Measurements from ENCODE around the gene CDK14. TPM values are rescaled to one million over a fixed set of nuclear protein-coding genes. Genes with fewer than 3 reads are reported as not detected.

CDK14 gene
- total RNA-seq, 1 donor from 2014 or later = 52.3 TPM

DNA sequence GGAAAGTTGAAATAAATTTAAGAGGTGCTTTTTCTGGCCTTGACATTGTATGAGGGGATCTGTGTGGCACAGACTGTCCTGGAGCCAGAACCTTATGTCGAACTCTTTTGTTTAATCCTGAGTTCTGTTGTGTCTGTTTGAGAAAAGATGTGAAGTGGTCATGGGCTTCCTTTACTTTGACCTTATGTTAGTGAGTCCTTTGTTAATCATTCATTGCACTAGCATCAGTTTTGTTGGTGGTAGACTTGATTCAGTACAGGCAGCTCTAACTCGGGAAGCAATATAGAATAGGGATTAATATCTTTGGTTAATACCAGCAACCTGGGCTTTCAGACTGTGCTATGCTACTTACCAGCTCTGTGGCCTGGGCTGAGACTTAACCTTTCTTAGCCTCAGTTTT, 544.2 kb downstream of the CDK14 start:
- Histone ChIP-seq H3K4me2 (no peak overlapping the region), H3K4me1 (peaks cover 62% of the 10 kb centered on the region), H3K36me3 (no peaks in the 10 kb centered on the region), H3K27ac (no peak overlapping the region), H2AFZ (replicated peaks) (no peak overlapping the region), H3F3A (ENCODE audit: low read depth) (peaks cover 25% of the 10 kb centered on the region), H3K9ac (no peak overlapping the region), H3K79me2 (ENCODE audit: low read depth) (no peaks in the 10 kb centered on the region), H3K4me3 (no peak overlapping the region), H3K27me3 (no peaks in the 10 kb centered on the region), H4K20me1 (ENCODE audit: low read depth) (no peaks in the 10 kb centered on the region), H3K9me3 (ENCODE audit: low read depth) (no peaks in the 10 kb centered on the region)
- Mint-ChIP-seq H3K4me1 (peaks cover 61% of the 10 kb centered on the region), H3K36me3 (peaks cover 12% of the 10 kb centered on the region), H3K27ac (no peak overlapping the region), H3K4me3 (no peak overlapping the region), H3K27me3 (ENCODE audit: insufficient read depth, low read depth) (peaks cover 7% of the 10 kb centered on the region), H3K9me3 (peaks cover 5% of the 10 kb centered on the region)
- no peak for DNase-seq (ENCODE audit: low spot score)
- TF ChIP-seq EZH2phosphoT487 (IDR thresholded peaks at IDR 0.05) = no peak
- TF ChIP-seq EZH2 (IDR thresholded peaks at IDR 0.05) = no peak
- TF ChIP-seq, protein P1, sequence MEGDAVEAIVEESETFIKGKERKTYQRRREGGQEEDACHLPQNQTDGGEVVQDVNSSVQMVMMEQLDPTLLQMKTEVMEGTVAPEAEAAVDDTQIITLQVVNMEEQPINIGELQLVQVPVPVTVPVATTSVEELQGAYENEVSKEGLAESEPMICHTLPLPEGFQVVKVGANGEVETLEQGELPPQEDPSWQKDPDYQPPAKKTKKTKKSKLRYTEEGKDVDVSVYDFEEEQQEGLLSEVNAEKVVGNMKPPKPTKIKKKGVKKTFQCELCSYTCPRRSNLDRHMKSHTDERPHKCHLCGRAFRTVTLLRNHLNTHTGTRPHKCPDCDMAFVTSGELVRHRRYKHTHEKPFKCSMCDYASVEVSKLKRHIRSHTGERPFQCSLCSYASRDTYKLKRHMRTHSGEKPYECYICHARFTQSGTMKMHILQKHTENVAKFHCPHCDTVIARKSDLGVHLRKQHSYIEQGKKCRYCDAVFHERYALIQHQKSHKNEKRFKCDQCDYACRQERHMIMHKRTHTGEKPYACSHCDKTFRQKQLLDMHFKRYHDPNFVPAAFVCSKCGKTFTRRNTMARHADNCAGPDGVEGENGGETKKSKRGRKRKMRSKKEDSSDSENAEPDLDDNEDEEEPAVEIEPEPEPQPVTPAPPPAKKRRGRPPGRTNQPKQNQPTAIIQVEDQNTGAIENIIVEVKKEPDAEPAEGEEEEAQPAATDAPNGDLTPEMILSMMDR (IDR thresholded peaks at IDR 0.05) = no peak

DNA sequence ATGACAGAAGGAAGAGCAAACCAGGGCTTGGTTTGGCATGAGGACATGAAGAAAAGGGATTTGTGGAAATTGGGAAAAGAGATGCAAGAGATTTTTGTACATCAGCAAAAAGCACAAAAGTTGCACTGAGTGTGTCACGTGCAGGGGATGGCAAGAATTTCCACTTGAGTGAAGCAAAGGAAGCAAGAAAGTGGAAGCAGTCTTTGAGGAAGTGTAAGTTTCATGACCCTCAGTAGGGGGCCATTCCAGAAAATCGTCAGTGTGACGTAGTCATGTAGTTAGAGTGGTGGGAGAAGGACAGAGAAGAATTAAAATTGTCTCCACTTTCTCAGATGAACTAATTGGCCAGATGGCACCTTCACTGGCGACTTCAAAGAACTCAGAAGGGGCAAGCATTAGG, 544.9 kb downstream of the CDK14 start:
- Mint-ChIP-seq H3K36me3 (peaks cover 13% of the 10 kb centered on the region), H3K4me1 (peaks cover 54% of the 10 kb centered on the region), H3K4me3 (peak overlapping the region; percentile 11), H3K27ac (no peak overlapping the region), H3K27me3 (ENCODE audit: insufficient read depth, low read depth) (peaks cover 6% of the 10 kb centered on the region), H3K9me3 (peaks cover 5% of the 10 kb centered on the region)
- no peak overlapping the region for H2AFZ ChIP-seq (replicated peaks)
- no peaks in the 10 kb centered on the region for H3K79me2 ChIP-seq (ENCODE audit: low read depth)
- H3K9me3 ChIP-seq (ENCODE audit: low read depth) = no peaks in the 10 kb centered on the region
- TF ChIP-seq, protein P1 (IDR thresholded peaks at IDR 0.05) = no peak
- TF ChIP-seq EZH2 (IDR thresholded peaks at IDR 0.05) (no peak), EZH2phosphoT487 (IDR thresholded peaks at IDR 0.05) (no peak)
- no peaks in the 10 kb centered on the region for H3K27me3 ChIP-seq
- no peak overlapping the region for H3K9ac ChIP-seq
- no peak overlapping the region for H3K4me3 ChIP-seq
- H3K4me2 ChIP-seq = peak overlapping the region; percentile 19
- peak; percentile 18 for DNase-seq (ENCODE audit: low spot score)
- no peaks in the 10 kb centered on the region for H4K20me1 ChIP-seq (ENCODE audit: low read depth)
- H3K27ac ChIP-seq = no peak overlapping the region
- peaks cover 18% of the 10 kb centered on the region for H3F3A ChIP-seq (ENCODE audit: low read depth)
- H3K4me1 ChIP-seq = peaks cover 55% of the 10 kb centered on the region
- no peaks in the 10 kb centered on the region for H3K36me3 ChIP-seq

DNA sequence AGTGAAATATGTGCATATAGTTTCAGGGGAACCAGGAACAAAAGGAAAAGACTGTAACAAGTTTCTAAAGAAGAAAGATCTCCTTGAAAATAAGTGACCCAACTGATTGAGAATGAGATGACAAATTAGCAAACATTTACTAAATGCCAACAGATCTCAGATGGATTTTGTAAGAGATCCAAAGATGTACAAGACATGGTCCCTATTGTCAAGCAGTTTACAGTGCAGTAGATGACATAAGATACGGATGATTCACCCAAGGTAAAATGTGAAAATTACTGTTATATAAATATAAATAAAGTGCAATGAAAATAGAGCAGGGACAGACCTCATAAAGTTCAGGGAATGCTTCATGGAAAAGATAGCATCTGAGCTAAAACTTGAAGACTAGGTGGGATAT, 546.6 kb downstream of the CDK14 start:
- H3K4me3 Mint-ChIP-seq = no peak overlapping the region
- H3K4me2 ChIP-seq = no peak overlapping the region
- peaks cover 5% of the 10 kb centered on the region for H3K9me3 Mint-ChIP-seq
- H3K36me3 Mint-ChIP-seq = peaks cover 13% of the 10 kb centered on the region
- H3K9ac ChIP-seq = no peak overlapping the region
- peaks cover 39% of the 10 kb centered on the region for H3K4me1 ChIP-seq
- H2AFZ ChIP-seq (replicated peaks) = no peak overlapping the region
- no peak for DNase-seq (ENCODE audit: low spot score)
- H3K4me3 ChIP-seq = no peak overlapping the region
- H3K9me3 ChIP-seq (ENCODE audit: low read depth) = no peaks in the 10 kb centered on the region
- H3K79me2 ChIP-seq (ENCODE audit: low read depth) = no peaks in the 10 kb centered on the region
- no peak overlapping the region for H3K27ac ChIP-seq
- TF ChIP-seq EZH2phosphoT487 (IDR thresholded peaks at IDR 0.05) = no peak
- TF ChIP-seq, protein P1 (IDR thresholded peaks at IDR 0.05) = no peak
- TF ChIP-seq EZH2 (IDR thresholded peaks at IDR 0.05) = no peak
- H3F3A ChIP-seq (ENCODE audit: low read depth) = peaks cover 14% of the 10 kb centered on the region
- H3K36me3 ChIP-seq = no peaks in the 10 kb centered on the region
- peaks cover 37% of the 10 kb centered on the region for H3K4me1 Mint-ChIP-seq
- H4K20me1 ChIP-seq (ENCODE audit: low read depth) = no peaks in the 10 kb centered on the region
- peaks cover 9% of the 10 kb centered on the region for H3K27me3 Mint-ChIP-seq (ENCODE audit: insufficient read depth, low read depth)
- H3K27ac Mint-ChIP-seq = no peak overlapping the region
- H3K27me3 ChIP-seq = no peaks in the 10 kb centered on the region
